WTC11 (cell line): ENCODE measurements around the gene CHD9.

Experiments used
- ESRRA ChIP-seq: sonication (generic); formaldehyde crosslinking; IDR thresholded peaks from 2 replicates; pipeline ENCODE4 v1.8.1; 2022; ENCODE audit warnings: mild to moderate bottlenecking, missing genetic modification reagents, borderline replicate concordance
- TF ChIP-seq, protein P1 (sequence below): fragments of 250-450 bp; sonication (Bioruptor Pico); IDR thresholded peaks from 2 replicates; pipeline ENCODE4 v2.1.2; 2022; ENCODE audit warnings: mild to moderate bottlenecking, moderate library complexity
- TF ChIP-seq, protein P2 (sequence below): fragments of 200-600 bp; IDR thresholded peaks from 2 replicates; pipeline ENCODE4 v1.8.0; 2022; ENCODE audit warnings: antibody characterized with exemption

DNA sequence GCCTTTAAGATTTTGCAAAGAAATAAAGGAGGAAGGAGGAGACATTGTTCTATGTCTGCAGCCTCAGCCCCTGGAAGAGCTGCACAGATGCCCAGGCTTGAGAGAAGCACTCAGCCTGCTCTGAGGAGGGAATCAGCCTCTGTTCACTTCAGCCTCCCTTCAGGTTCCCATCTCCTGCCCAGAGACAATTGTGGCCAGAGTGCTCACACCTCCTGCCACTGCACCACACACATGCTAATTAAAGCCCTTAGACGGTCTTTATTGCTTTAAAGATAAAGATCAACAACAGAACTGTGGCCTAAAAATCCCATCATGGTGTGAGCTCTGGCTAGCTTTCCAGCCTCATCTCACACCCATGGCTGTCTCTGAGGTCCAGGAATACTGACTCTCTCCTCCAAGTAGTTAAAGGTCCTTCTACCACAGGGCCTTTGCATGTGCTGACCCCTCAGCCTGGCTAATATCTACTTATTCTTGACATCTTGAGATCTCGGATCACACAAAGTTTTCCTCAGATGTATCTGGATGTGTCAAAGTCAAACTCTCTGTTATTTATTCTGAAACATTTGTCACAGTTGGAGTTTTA lies 35.9 kb upstream of the CHD9 start:
- TF ChIP-seq, protein P1, sequence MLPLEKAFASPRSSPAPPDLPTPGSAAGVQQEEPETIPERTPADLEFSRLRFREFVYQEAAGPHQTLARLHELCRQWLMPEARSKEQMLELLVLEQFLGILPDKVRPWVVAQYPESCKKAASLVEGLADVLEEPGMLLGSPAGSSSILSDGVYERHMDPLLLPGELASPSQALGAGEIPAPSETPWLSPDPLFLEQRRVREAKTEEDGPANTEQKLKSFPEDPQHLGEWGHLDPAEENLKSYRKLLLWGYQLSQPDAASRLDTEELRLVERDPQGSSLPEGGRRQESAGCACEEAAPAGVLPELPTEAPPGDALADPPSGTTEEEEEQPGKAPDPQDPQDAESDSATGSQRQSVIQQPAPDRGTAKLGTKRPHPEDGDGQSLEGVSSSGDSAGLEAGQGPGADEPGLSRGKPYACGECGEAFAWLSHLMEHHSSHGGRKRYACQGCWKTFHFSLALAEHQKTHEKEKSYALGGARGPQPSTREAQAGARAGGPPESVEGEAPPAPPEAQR (CRISPR knock-in tag): no peak
- no peak for TF ChIP-seq ESRRA
- TF ChIP-seq, protein P2, sequence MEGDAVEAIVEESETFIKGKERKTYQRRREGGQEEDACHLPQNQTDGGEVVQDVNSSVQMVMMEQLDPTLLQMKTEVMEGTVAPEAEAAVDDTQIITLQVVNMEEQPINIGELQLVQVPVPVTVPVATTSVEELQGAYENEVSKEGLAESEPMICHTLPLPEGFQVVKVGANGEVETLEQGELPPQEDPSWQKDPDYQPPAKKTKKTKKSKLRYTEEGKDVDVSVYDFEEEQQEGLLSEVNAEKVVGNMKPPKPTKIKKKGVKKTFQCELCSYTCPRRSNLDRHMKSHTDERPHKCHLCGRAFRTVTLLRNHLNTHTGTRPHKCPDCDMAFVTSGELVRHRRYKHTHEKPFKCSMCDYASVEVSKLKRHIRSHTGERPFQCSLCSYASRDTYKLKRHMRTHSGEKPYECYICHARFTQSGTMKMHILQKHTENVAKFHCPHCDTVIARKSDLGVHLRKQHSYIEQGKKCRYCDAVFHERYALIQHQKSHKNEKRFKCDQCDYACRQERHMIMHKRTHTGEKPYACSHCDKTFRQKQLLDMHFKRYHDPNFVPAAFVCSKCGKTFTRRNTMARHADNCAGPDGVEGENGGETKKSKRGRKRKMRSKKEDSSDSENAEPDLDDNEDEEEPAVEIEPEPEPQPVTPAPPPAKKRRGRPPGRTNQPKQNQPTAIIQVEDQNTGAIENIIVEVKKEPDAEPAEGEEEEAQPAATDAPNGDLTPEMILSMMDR: no peak
